Measurements from ENCODE around the gene KCNIP3.

KCNIP3 gene

DNA sequence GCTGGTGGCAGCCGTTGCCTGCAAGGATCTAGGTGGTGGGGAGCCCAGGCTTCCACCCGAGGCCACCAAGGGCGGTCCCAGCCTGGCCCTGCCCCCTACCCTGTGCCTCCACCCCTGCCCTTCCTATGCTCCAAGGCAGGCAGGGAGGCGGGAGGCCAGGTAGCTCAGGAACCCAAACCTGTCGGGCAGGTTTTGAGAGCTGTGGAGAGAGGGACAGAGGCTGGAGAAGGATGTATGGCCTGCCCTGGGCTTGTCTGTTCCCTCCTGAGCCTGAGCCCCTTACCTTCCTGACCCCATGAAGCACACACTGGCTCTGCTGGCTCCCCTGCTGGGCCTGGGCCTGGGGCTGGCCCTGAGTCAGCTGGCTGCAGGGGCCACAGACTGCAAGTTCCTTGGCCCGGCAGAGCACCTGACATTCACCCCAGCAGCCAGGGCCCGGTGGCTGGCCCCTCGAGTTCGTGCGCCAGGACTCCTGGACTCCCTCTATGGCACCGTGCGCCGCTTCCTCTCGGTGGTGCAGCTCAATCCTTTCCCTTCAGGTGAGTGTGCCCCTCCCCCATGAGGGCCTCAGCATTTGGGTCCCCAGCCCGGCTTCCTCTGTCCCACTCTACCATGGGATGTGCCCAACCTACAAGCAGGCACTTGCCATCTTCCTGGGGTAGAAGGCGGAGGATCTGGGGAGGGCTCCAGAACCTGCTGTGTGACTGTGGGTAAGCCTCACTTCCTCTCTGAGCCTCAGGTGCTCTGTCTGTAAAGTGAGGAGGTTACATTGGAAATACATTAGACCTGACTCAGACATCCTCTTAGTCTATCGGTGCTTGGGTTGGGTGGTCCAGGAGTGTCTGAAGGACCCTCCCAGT lies 22.6 kb upstream of the KCNIP3 start, which contains the start of gene PROM2:
Gene PROM2, plus strand, starts transcription at position 159 of the 860 bp plus-strand sequence. Its CDS starts 137 bp downstream, at position 296.
- in situ Hi-C loops (cut with MboI; ENCODE audit: low sequenced_read_pairs): no loop called here

DNA sequence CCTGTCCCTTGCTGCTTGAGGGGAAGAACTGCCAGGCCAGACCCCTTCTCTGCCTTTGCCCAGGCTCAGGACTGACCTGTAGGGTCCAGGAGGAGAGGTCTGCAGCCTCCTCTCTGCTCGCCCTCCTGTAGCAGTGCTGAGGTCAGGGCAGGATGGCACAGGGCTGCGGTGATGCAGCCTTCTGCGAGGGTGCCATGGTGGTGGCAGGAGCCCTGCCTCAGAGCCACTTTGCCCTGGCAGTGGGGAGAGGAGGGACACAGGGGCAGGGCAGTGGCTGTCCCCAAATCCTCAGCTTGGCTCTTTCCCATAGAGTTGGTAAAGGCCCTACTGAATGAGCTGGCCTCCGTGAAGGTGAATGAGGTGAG lies 22.0 kb upstream of the KCNIP3 start:
- in situ Hi-C loops (cut with MboI; ENCODE audit: low sequenced_read_pairs): no loop called here

DNA sequence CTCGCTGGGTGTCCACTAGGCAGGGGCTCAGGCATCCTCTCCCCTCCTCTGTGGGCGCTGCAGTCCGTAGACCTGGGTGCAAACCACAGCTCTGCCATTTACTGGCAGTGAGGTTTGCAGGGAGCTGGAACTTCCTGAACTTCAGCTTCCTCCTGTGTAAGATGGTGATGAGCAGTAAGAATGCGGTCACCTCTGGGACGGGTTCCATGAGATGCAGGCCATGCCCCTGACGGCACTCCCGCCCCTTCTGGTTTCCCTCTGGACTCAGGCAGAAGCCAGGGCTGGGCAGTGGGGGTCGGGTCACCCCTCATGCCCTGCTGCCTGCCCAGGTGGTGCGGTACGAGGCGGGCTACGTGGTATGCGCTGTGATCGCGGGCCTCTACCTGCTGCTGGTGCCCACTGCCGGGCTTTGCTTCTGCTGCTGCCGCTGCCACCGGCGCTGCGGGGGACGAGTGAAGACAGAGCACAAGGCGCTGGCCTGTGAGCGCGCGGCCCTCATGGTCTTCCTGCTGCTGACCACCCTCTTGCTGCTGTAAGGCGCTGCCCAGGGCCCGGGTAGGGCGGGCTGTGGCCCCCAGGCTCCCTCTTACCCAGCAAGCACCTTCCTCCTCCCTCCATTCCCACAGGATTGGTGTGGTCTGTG lies 21.4 kb upstream of the KCNIP3 start:
- in situ Hi-C loops (cut with MboI; ENCODE audit: low sequenced_read_pairs): no loop called here

DNA sequence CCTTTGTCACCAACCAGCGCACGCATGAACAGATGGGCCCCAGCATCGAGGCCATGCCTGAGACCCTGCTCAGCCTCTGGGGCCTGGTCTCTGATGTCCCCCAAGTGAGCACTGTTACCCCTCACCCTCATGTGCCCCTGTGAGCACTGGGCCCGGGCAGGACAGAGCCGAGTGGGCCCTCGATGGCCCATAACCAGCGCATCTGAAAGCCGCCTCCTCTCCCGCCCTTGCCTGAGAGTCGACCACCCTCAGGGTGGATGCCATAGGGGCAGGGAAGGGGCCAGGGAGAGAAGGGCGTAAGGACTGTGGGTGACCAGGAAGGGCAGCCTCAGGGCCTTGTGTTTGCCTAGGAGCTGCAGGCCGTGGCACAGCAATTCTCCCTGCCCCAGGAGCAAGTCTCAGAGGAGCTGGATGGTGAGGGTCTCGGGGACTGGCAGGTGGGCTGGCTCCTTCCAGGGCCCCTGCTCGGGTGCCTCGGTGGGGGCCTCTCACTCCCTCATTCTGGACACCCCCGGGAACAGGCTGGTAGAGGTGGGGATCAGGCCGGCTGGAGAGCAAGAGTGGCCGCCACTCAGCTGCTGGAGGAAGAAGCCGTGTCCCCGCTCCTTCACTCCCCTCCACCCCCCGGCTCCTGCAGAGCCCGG lies 20.8 kb upstream of the KCNIP3 start:
- in situ Hi-C loops (cut with MboI; ENCODE audit: low sequenced_read_pairs): no loop called here

DNA sequence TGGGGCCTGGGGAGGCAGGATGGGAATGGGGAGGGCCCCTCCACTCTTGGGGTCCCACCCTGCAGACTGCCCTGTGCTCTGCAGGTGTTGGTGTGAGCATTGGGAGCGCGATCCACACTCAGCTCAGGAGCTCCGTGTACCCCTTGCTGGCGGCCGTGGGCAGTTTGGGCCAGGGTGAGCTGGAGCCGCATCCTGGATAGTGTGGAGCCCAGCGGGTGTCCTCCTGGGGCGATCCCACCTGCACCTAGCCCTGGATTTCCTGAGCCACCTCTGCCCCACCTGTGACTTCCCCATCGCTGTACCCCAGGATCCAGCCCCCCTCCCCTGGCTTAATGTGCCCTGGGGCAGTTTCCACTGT lies 20.3 kb upstream of the KCNIP3 start:
- in situ Hi-C loops (cut with MboI; ENCODE audit: low sequenced_read_pairs): no loop called here

DNA sequence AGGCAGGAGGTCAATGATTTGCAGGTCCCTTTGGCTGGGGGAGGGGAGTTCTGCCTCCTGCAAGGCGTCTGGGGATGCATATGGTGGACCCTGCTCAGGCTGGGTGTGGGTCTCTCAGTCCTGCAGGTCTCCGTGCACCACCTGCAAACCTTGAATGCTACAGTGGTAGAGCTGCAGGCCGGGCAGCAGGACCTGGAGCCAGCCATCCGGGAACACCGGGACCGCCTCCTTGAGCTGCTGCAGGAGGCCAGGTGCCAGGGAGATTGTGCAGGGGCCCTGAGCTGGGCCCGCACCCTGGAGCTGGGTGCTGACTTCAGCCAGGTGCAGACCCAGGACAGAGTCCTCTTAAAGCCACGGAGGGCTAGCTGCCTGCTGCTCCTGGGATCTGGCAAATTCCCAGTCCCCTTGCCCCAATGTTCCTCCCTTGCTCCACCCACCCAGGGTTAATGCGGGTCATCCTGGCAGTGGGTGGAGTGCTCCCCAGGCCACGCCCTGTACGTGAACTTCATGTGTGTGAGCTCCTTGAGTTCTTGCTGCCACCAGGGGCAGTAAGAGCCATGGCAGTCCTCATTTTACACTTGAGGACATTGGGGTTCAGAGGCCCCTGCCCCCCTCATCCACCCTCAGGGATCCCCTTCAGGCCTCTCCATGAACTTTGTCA lies 19.8 kb upstream of the KCNIP3 start:
- in situ Hi-C loops (cut with MboI; ENCODE audit: low sequenced_read_pairs): no loop called here

DNA sequence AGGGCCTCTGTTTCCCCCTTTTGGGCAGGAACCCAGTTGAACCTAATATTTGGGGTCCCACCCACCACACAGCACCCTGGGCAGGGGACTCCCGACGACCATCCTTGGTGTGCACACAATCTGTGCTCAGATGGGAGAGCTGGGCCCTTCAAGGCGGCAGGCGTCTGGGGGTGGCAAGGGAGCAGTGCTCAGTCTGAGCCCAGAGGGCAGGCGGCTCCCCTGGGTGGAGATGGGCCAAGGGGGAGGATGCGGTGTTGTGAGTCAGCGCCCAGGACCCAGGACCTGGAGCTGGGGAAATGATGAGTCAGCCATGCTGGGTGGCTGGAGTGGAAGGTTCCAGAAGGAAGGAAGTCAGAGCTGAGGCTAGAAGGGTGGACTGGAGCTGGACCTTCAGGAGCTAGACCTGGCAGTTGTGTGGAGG lies 19.1 kb upstream of the KCNIP3 start:
- in situ Hi-C loops (cut with MboI; ENCODE audit: low sequenced_read_pairs): no loop called here

DNA sequence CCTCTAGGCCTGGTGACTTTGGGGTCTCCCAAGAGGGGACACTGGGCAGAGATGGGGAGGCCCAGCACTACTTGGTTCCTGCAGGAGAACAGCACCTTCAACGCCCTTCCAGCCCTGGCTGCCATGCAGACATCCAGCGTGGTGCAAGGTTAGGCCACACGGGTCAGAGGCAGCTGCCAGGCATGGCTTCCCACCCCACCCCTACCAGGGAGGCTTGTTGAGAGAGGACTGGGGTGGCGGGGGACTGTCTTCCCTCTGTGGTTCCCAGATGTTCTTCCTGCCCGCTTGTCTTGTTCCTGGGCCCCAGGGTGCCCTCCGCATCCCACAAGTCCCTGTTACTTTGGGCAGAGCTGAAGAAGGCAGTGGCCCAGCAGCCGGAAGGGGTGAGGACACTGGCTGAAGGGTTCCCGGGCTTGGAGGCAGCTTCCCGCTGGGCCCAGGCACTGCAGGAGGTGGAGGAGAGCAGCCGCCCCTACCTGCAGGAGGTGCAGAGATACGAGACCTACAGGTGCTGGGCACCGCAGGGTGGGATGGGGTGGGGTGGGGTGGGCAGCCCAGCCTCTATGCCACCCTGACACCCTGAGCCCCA lies 18.4 kb upstream of the KCNIP3 start:
- in situ Hi-C loops (cut with MboI; ENCODE audit: low sequenced_read_pairs): no loop called here

DNA sequence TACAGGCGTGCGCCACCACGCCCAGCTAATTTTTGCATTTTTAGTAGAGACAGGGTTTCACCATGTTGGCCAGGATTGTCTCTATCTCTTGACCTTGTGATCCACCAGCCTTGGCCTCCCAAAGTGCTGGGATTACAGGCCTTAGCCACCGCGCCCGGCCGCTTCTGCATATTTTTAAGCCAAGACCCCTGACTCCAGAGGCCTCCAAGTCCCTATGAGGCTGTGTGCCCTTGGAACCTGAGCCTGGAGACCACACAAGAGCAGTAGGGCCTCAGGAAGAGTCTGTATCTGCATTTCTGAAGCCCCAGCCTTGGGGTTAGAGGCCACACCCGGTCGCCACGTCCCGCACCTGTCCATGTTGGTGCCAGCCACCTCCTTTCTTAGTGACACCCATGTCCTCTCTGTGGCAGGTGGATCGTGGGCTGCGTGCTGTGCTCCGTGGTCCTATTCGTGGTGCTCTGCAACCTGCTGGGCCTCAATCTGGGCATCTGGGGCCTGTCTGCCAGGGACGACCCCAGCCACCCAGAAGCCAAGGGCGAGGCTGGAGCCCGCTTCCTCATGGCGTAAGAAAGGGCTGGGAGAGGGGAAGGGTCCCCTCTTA lies 17.6 kb upstream of the KCNIP3 start:
- in situ Hi-C loops (cut with MboI; ENCODE audit: low sequenced_read_pairs): no loop called here

DNA sequence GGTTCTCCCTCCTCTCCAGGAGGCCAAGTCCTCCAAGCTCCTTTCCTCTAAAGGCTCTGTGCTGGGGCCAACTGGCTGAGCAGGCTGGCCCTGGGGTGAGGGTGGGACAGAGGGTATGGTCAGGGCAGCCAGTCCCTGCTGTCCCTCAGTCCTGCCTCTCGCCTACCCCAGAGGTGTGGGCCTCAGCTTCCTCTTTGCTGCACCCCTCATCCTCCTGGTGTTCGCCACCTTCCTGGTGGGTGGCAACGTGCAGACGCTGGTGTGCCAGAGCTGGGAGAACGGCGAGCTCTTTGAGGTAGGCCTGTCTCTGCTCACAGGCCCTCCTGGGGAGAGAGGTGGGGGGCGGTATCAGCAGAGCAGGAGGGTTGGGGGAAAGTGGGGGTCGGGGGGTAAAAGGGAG lies 16.1 kb upstream of the KCNIP3 start:
- in situ Hi-C loops (cut with MboI; ENCODE audit: low sequenced_read_pairs): no loop called here

DNA sequence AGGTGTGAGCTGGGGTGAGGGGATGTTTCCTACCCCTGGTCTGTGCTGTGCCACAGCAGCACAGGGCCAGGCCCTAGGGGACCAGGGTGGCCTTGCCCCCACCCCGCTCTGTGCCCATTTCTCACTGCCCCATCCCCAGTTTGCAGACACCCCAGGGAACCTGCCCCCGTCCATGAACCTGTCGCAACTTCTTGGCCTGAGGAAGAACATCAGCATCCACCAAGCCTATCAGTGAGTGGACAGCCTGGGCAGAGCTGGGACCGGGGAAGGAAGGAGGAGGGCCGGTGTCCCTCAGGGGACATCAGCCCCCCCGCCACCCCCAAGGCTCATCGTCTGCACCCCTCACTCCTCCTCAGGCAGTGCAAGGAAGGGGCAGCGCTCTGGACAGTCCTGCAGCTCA lies 15.4 kb upstream of the KCNIP3 start:
- in situ Hi-C loops (cut with MboI; ENCODE audit: low sequenced_read_pairs): no loop called here

DNA sequence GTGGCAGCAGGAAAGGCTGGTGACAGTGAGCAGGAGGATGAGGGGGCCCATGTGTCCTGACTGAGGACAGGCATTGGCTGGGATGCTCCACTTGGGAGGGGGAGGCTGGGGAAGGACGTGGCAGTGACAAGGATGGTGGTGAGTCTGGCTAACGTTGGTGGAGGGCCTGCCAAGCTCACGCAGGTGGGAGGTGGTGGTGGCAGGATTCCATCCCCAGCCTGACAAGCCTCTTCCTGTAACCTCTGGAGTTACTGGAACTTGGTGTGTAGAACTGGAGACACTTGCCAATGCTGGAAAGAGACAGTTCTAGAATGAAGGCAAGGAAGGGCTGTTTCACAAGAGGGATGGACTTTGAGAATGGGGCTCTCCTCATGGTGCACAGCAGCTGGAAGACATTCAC lies 14.7 kb upstream of the KCNIP3 start:
- in situ Hi-C loops (cut with MboI; ENCODE audit: low sequenced_read_pairs): no loop called here

DNA sequence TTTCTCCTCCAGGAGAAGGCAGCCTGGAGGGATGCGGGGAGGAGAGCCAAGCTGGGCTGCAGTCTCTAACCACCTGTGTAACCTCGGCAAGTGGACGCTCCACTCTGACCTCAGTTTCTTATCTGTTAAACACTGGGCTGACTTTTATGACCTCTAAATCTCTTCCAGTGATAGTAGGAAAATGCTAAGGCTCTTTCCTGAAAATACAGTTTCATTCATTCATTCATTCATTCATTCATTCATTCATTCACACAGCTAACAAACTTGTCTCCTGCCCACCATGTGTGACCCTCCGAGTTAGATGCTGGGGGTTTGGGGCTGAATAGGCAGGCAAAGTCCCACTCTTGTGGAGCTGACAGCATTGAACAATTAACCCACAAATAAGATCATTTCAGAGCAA lies 13.6 kb upstream of the KCNIP3 start:
- in situ Hi-C loops (cut with MboI; ENCODE audit: low sequenced_read_pairs): no loop called here

DNA sequence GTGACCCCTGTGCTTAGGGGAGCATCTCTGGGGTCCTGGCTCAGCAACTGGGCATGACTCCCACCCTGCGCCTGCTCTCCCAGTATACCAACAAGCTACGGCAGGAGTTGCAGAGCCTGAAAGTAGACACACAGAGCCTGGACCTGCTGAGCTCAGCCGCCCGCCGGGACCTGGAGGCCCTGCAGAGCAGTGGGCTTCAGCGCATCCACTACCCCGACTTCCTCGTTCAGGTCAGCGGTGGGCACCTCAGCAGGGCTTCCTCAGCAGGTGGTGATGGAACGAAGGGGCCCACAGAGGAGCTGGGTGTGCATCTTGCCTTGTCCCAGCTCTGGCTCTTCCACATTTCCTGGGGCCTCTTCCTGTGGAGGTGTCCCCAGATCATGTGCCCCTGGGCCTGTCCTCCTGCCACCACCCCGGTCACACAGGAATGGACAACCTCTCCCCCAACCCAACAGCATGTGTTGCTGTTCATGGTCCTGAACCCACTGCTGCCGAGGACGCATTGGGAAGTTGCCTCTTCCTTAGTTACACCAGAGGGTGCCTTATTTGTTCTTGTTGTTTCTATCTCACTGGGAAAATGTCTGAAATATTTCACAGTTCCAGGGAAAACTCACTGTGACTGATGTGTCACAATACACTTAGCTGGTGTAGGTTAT lies 12.1 kb upstream of the KCNIP3 start:
- in situ Hi-C loops (cut with MboI; ENCODE audit: low sequenced_read_pairs): no loop called here

DNA sequence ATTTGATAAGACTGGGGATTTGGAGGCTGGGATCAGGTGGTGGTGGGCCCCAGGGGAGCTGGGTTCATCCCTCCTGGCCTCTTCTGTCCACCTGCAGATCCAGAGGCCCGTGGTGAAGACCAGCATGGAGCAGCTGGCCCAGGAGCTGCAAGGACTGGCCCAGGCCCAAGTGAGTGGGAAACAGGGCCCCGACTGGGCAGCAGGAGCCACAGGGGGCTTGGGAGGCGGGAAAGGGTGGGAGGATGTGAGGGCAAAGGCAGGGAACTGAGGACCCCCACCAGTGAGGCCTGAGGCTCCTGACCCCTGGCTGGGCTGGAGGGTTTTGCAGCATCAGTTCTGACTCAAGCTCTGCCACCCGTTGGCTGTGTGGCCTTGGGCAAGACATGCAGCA lies 11.6 kb upstream of the KCNIP3 start:
- in situ Hi-C loops (cut with MboI; ENCODE audit: low sequenced_read_pairs): no loop called here

DNA sequence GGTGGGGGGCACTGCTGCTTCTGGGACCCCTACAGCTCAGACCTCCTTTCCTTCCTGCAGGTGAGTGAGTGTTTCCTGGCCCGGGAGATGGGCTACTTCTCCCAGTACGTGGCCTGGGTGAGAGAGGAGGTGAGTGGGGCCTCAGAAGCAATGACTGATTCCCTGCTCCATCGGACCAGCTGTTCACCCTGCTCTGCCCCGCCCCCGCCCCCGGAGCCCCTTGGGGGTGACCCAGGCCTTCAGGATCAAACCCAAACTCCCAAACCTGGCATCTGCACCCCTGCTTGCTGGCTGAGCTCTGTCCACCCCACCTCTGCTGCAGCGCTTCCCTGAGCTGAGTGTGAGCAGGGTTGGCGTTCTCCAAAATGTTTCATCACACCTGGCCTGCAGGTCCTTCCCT lies 9.8 kb upstream of the KCNIP3 start:
- in situ Hi-C loops (cut with MboI; ENCODE audit: low sequenced_read_pairs): no loop called here

DNA sequence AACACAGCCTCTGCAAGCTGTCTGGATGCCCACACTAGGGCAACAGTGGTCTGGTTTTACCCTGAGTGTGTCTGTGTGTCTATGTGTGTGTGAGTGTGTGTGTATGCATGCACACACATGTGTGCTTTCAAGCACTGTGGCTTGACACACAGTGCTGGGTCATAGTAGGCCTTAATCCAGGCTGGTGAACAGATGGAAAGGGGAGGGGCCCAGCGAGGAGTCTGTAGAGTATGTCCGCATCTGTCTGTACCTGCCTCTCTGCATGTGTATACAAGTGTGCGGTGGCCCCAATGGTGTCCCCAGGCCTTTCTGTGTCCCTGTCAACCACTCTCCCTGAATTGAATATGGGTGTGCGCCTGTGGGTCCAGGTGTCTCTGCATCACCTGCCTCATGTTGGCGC lies 9.3 kb upstream of the KCNIP3 start:
- in situ Hi-C loops (cut with MboI; ENCODE audit: low sequenced_read_pairs): no loop called here

DNA sequence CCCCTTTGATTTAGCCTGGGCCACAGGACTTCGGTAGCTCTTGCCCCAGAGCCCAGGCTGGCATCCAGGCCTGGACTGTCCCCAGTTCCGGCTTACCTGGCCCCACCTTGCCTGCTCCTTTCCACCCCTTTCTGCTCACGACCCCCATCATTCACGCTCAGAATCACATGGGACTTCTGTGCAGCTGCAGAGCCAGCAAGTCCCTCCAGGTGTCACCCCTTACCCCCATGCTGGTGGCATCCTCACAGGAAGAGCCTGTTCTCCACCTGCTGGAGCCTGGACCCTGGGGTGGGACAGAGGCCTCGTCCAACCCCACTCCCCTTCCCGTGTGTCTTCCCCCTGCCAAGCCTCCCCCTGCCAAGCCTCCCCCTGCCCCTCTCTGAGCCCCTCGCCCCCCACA lies 7.9 kb upstream of the KCNIP3 start:
- in situ Hi-C loops (cut with MboI; ENCODE audit: low sequenced_read_pairs): no loop called here

DNA sequence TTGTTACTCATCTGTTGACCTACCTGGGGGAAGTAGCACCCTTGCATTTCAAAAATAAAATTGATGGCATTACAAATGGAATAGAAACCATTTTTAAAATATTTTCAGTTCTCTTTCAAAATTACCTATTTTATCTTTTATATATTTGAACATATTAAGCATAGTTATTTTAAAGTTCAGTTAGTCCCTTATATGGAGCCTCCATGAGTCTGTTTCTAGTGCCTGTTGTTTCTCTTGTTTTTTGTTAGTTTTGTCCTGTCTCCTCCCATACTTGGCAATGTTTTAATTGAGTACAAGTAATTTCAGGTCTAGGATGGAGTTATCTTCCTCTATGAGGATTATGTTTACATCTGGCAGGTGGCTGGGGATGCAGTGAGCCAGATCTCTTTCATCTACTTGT lies 5.9 kb upstream of the KCNIP3 start:
- in situ Hi-C loops (cut with MboI; ENCODE audit: low sequenced_read_pairs): no loop called here

DNA sequence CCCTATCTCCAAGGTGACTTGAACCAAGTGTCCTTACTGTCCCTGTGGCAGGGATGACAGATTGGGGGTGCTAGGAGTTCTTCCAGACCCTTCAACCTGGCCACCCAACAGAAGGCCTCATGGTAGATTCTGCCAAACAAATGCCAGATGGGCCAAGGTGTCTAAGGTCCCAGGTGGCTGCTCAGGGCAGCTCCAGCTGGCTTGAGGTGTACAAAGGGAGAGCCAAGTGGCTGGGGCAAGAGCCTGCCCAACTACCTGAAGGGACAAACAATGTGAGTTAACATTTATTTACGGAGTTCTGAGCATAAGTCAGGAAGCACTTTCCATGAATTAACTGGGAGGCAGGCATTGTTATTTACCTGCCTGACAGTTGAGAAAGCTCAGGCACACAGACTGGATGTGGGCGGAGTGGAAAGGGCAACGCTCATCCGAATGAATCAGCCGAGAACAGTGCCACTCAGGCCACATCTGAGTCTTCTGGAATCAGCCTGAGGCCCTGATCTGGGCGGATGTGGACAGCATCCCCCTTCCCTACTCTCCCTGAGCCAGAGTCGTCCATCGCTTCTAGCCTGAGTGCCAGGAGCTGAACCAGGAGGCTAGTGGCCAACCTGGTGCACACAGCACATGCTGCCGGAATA lies 4.4 kb upstream of the KCNIP3 start:
- in situ Hi-C loops (cut with MboI; ENCODE audit: low sequenced_read_pairs): no loop called here

Measured in HL-60/S4 treated with retinoic acid at 250 ng/mL for 4 days and 3 days (cell line).